GM19240 (cell line): ENCODE data around the gene ACOX3.
"Not testable (repeated sequence)": the region's sequence is repeated elsewhere in the genome, so short reads cannot be mapped to it uniquely, and the experiment has no call there.

Experiments
- DNase-seq: peaks from one replicate; pipeline ENCODE4 v3.0.0; 2011; ENCODE audit warnings: low spot score; ENCODE audit not compliant: insufficient read length

Gene ACOX3

DNA sequence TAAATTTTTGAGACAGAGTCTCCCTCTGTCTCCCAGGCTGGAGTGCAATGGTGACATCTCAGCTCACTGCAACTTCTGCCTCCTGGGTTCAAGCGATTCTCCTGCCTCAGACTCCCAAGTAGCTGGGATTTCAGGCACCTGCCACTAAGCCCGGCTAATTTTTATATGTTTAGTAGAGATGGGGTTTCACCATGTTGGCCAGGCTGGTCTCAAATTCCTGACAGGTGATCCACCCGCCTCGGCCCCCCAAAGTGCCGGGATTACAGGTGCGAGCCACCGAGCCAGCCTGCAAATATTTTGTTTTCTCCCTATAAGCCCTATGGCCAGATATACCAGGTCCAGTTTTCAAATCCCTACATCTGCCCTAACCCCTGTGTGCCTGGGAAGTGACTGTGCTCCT is 99.2 kb downstream of the ACOX3 start:
- not testable (repeated sequence) for DNase-seq

DNA sequence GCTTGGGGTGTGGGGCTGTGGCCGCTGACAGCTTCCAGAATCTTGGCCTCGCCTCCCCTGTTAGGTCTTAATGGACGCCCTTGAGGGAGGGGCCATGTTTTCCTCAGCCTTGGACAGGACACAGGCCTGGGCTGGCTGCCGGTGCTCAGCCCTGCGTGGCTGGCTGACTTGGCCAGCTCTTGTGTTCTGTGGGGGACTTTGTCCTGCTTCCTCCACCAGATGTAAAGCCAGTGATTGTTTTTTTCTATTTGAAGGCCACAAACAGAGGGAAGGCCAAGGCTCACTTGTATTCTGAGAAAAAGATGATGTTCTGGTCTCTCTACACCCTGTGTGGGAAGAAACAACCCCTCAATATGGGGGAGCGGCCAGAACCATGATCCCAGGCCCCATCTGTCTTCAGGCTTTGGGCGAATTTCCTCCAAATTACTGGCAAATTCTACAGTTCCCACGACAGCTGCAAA is 99.7 kb downstream of the ACOX3 start:
- DNase-seq, result no peak

DNA sequence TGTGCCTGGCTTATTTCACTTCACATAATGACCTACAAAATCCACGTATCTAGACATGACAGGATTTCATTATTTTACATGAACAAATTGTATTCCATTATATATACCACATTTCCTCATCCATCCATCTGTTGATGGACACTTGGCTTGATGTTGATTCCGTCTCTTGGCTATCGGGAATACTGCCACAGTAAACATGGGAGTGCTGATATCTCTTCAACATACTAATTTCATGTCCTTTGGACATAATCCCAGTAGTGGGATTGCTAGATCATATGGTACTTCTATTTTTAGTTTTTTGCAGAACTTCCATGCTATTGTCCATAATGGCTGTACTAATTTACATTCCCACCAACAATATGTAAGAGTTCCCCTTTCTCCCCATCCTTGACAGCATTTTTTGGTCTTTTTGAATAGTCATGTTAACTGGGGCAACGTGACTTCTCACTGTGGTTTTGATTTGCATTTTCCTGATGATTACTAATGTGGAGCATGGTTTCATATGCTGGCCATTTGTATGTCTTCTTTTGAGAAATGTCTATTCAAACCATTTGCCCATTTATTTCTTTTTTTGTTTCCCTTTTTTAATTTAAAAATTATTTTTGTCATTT is 102.1 kb downstream of the ACOX3 start:
- DNase-seq, result no peak

DNA sequence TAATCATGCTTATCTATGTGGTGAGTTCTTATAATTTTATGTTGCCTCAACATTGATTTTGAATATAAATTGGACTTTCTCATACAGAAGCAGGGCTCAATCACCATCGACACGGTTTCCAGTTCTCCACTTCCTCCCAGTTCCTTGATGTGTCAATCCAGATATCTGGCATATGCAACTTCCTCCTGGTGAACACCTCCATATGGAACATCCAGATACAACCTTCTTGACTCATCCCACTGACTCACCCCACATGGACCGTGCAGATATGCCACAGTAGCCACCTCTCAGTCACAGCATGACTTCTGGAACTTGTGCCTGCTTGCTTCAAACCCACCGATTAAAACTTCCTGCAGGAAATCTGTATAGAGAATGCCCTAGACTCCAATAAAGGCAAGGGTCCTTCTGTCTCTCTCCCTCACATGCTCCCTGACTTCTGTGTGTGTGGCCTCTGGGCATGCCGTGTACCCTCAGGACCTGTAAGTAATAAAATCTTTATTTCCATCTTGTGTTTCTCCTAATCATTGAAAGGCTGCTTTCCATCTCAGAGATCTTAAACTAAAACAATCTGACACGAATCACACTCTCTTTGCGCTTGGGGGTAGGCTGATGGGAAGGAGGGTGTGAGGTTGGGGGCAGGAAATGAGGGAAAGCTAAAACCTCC is 104.0 kb downstream of the ACOX3 start:
- no peak for DNase-seq

DNA sequence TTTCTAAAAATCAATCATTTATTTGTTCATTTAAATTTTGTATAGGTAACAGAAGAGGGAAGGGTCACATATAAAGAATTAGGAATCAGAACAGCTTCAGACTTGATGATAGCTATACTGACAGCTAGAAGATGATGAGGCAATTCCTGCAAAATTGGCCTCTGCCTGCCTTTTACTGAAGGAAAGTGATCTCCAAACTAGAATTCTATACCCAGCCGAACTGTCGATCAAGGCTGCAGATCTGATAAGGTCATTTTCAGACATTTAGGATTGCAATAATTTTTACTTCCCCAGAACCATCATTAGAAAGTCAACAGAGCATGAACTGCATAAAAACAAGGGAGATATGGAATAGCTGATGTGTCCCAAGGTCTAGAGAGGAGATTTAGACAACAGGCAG is 104.7 kb downstream of the ACOX3 start:
- DNase-seq, result no peak

DNA sequence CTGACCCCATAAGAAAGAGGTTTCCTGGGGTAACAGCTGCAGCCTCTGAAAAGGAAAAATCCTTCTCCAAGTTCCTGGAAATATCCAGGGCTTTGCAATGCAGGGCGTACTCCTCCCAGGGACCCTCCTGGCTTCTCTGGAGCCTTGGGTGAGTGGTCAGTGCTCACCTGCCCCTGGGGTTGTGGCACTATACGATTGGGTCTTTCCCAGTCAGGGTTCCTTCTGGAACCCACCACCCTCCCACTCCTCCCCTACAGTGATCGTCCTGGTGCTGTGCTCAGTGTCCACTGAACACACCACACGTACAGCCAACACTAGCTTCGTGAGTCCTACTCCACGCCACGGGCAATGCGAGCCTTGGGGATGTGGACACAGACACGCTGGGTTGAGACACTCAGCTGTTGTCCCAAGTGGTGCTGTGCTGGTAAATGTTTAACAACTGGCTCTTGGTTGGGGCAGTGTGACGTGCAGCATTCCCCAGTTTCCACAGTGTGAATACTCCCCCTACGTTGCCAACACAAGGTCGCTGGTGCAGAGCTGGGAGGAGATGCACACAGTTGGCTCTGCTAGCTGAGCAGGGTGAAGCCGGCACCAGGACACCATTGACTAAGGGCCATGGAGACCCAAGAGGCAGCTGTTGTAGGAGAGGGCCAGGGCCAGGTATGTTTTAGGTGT is 105.6 kb downstream of the ACOX3 start:
- DNase-seq, result no peak

DNA sequence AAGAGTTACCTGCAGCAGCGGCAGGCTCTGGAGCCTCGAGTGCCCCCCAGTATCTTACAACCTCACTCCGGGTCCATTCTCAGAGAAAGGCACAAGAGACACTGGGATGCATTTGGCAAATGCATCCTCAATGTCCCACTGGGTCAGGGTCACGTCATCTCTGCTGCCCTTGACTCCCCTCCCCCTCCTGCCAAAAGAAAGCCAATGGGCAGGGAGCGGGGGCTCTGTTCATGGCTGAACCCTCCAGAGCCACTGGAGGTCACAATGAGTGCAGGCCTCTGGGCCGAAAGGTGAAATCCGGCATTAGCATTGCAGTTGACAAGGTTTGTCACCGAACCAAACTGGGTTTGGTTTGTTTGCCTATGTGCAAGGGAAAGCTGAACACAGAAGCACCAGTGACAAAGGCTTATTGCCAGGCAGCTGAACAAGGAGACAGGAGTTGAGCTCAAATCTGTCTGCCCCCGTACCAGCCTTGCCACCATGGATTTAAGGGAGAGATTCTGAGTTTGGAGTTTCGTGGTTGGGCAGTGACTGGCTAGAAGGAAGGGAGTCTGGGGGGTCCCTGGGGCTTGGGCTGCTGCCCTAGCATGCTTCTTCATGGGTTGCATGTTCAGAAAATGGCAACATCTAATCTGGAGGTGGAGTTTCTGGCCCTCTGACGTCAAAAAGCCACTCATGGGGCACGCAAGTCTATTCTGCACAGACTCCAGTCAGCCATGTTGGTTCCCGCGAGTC is 106.6 kb downstream of the ACOX3 start:
- DNase-seq, result no peak

DNA sequence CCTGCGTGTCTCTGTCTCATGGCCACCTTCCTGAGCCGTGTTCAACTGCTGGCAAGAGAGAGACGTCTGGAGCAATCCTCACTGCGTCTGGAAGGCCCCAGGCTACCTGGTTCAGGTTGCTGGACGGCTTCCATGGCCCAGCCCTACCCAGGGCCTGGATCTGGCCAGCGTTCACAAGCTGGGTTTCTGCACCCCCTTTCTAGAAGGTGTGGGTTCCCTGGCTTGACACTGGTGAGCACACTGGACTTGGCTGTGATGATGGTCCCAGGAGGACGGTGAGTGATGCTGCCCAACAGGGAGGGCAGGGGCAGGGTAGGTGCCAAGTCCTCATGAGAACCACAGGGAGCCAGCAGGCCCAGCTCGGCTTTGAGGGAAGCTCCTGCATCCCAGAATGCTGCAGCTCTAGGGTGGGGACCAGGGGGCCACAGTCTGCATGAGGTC is 107.6 kb downstream of the ACOX3 start:
- DNase-seq, result no peak

DNA sequence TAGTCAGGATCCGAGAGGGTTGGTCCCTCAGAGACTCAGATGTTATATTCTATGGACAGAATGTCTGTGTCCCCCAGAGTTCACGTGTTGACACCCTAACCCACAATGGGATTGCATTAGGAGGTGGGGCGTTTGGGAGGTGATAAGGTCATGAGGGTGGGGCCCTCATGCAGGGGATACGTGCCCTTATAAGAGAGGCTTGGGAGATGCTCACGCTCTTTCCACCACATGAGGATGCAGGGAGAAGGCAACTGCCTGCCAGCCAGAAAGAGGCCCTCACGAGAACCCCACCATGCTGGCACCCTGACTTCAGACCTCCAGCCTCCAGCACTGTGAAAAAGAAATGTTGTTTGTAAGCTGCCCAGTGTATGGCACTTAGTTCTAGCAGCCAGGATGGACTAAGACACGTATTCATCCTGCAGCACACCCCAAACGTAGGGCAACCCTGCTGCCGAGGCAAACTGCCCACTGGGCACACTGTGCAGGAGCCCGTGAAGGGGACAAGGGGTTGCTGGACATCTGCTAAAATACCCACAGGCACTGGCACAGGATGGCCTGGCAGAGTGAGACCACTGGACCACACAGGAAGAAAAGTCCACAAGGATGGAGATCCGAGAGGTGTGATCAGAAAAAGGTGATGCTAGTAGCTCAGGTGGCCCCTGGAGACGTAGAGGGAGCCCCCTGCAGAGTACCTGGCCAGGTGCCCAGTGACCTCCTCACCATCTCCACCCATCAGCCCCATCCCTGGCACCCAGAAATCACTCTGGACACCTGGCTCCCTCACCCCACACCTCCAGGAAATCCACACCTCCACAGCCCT is 108.3 kb downstream of the ACOX3 start:
- no peak for DNase-seq

DNA sequence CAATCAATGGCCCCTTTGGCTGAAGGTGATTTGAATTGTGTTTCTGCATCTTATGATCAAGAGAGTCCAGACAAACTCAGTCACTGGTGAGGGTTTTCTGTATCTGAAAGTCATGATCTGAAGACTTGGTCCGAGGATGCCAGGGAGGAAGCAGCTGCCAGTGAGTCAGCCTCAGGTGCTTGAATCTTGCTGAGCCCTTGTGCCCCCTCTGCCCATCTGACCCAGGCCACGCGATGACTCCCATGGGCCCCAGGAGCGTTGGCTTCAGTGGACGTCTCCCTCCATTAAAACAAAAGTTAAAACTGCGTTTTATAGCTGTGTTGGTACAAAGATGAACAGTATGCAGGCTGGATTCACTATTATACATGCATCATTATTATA is 109.0 kb downstream of the ACOX3 start:
- DNase-seq, result no peak

DNA sequence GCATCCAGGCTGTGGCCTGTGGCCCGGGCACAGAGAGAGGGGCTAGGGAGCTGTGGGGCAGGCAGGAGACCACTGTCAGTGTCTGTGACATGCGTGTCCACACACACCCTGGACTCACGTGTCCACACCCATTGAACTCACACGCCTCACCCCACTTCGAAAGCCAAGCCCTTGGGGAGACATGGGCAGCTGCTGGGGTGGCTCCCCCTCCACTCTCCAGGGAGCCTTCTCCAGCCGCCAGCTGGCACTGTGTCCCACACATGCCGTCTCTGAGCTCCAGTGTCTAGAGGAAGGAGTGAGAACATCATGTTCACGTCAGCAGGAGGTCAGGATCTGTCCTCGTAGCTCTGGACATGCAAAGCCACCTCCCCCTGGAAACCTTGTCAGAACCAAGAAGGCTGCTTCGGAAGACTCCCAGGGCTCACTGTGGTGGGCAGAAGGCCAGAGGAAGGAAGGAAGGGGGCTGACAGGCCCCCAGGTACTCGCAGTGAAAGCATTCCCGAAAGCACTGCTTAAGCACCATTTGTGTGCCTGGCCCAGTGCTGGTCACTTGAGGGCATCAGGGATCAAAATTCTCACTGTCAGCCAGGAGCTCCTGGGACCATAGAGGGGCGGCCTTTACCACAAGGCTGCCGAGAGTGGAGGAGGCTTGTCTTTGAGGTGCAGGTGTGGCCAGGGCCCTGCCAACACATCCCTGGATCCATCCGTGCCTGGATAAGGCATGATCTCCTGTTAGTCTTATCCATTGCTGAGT is 109.5 kb downstream of the ACOX3 start:
- DNase-seq, result no peak

DNA sequence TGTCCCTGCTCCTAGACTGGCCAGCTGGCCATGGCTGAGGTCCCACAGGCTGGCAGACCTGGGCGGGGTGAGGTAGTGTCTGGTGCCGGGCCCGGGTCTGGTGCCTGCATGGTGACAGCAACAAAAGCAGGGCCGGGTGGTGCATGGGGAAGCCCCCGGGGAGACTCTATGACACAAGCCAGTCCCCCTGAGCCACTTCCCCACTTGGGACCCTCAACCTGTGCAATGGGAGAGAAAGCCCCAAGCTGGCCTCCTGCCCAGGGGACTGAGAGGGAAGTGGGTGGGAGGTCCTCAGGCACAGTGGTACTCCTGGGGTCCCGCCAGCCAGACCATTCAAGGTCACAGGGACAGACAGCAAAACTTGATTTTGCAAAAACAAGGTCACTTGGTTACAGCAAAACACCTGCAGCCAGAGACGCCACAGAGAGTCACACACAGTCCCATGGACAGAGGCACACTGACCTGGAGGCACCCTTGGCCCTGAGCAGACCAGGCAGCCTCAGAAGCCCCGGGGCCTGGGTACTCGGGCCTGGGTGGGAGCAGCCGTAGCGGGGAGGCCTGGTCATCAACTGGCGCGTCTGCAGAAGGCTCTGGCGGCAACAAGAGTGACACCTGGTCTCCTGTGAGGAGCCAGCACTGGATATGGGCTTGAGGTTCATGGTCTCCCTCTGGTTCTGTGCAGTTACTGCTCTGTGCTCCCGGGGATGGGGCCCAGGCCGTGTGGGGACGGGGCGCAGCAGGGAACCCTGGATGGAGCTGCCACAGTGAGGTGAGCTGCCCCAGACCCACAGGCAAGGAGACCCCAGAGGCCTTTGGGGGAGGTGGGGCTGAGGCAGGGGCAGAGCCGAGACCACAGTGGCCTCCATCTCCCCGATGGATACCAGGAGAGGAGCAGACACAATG is 110.4 kb downstream of the ACOX3 start:
- no peak for DNase-seq

DNA sequence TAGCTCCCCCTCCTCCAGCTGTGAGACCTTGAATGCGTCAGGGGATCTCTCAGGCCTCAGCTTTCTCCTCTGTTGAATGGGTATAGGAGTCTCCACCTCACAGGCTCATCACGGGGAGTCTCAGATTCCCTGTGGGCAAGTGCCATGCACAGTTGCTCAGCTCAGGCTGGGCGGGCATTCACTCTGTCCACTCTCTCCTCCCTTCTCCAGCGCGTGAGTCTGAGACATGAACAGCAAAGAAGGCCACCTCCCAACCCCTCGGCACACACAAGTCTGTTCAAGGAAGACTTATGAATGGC is 111.0 kb downstream of the ACOX3 start:
- no peak for DNase-seq

DNA sequence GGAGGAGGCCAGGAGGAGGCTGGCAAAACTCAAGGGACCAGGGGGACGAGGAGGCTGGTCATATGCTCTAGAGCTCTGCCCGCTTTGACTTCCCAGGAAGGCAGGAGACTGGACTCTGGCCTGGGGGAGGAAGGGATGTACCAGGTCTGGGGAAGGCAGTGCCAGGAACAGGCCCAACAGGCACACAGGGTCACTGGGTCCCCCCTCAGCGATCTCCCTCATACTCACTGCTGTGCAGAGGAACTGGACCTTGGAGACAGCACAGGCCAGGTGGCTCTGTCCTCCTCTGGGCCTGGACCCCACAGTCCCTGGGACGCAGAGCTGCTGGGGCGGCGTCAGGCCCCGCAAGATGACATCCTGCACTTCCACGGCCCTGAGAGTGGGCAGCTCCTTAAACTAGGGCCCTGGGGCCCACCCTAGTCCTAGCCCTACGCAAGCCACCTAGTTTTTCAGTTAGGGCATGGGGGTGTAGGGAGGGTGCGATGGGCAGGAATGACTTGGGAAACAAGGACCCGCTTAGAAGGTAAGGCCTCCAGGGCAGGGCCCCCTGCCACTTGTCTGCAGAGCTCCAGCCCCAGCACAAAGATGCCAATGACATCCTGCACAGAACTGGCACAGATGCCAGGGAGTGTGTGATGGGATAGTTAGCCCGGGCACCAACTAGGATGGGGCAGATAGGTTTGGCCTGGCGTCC is 111.5 kb downstream of the ACOX3 start:
- DNase-seq, result no peak

DNA sequence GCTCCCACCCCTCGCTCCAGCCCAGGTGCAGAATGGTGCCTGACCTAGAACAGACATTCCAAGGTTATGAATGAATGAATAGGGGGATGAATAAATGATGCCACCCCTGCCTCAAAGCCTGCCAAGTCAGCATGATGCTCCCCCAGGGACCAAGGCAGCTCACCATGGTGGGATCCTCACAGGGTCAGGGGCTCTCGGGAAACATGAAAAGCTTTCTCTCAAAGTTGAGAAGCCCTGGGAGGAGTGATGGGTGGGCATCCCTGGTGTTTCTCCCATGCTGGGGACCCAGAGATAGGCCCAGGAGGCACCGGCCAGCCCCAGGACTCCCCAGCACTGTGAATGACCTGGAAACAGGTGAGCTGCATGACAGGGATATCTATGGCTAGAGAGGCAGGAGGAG is 112.1 kb downstream of the ACOX3 start:
- DNase-seq, result no peak

DNA sequence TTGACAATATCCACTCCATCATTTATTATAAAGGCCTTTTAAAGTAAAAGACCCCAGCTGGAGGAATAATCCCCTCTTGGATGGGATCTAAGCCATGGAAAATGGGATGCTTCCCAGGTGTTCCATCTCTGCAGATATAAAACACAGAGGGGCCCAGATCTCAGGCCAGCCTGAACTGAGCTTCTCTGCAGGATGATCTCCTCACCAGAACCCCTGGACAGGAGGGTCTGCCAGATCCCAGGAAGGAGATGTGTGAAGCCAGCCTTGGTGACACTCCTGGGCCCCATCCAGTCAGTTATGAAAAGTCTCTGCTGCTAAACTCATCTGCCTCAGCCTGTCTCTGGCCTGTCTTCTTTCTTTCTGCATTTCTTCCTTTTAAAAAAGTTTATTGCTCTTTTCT is 114.3 kb downstream of the ACOX3 start:
- DNase-seq, result no peak

DNA sequence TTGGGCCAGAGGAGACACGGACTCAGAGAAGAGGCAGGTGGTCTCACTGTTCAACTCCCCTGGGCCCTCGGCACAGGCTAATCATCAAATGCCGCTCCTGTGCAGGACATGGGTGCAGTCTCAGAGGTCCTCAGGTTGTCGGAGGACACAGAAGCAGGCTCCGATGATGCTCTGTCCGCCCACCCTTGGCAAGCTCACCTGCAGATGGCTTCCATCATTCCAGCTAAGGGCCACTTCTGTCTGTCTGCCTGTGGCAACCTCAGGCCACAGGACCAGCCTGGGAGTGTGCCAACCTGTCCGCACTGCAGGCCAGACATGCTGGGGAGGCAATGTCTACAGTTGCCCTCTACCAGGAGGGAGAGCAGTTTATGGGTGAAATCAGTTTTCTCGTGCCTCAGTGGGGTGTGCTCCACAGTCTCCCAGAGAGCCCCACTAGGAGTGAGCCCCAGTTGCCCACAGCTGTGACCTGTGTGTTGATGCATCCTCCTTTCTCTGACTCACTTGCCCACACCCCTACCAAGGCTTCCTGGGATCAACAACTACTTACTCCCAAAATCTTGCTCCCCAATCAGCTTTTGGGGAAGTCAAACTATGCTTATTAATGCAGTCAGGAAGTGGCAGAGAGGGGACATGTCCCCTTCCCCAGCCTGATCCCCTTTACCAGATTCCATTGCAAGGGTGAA is 115.1 kb downstream of the ACOX3 start:
- DNase-seq, result no peak

DNA sequence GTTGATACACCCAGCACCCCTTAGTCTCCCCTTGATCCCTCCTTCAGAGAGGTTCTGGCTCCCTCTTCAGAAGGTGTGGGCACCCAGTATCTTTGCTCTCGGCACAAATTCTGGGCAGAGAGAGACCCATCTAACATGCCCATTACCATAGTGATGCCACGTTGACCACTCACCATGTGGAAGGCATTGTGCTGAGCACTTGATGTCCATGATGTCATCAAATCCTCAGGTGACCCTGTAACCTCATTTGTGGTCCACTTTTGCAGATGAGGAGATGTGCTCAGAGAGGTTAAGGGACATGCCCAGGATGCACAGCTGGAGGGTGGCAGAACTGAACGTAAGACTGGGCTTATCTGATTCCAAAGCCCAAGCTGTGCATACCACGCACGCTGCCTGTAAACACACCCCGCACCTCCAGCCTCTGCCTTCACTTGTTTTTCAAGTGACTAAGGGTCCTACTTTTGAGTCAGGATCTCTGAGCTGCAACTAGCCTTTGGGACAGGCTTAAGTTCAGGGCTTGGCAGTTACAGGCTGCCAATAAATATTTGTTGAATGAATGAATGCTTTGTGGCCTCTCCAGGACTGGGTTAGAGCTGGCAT is 115.8 kb downstream of the ACOX3 start:
- no peak for DNase-seq
